Esophagus muscularis mucosa (tissue), 4 donors: Measurements from ENCODE around the gene LHCGR. TPM values are rescaled to one million over a fixed set of nuclear protein-coding genes. Genes with fewer than 3 reads are reported as not detected.

Experiments
- DNase-seq: peaks from one replicate; pipeline ENCODE4 v3.0.0-alpha.2; 2017; ENCODE audit errors: extremely low spot score
- H3K27ac ChIP-seq, 4 donors: fragments of 200-600 bp; sonication (generic); replicated peaks in 1 of 4; 1 replicate in 3 of 4; 2 replicates in 1 of 4; pipeline ENCODE4 v1.5.1; 2016 to 2019; ENCODE audit warnings: mild to moderate bottlenecking in 1 of 4
- H3K27me3 ChIP-seq, 4 donors: fragments of 200-600 bp; sonication (generic); one replicate each; pipeline versions ENCODE4 v1.5.1 to v1.6.0; 2016 to 2019
- H3K36me3 ChIP-seq, 4 donors: fragments of 200-600 bp; sonication (generic); one replicate each; pipeline ENCODE4 v1.5.1; 2016 to 2019
- H3K4me1 ChIP-seq, 4 donors: fragments of 200-600 bp; sonication (generic); one replicate each; pipeline ENCODE4 v1.5.1; 2016 to 2019
- H3K4me3 ChIP-seq, 4 donors: fragments of 200-600 bp; sonication (generic); 1 replicate in 2 of 4; 2 replicates in 2 of 4; pipeline ENCODE4 v1.5.1; 2016 to 2019; ENCODE audit warnings: mild to moderate bottlenecking in 4 of 4, moderate library complexity in 1 of 4
- H3K9me3 ChIP-seq, 4 donors: fragments of 200-600 bp; sonication (generic); 1 replicate in 3 of 4; 2 replicates in 1 of 4; pipeline ENCODE4 v1.5.1; 2016 to 2019
- EP300 ChIP-seq: sonication (generic); formaldehyde crosslinking; IDR thresholded peaks from one replicate; pipeline ENCODE4 v1.6.1; 2017; ENCODE audit warnings: antibody characterized with exemption
- POLR2A ChIP-seq: fragments of 450-650 bp; IDR thresholded peaks from one replicate; pipeline ENCODE4 v1.6.1; 2017; ENCODE audit warnings: antibody characterized with exemption, moderate library complexity, mild to moderate bottlenecking, low read depth
- POLR2AphosphoS5 ChIP-seq, 2 donors: sonication (generic); formaldehyde crosslinking; IDR thresholded peaks; one replicate each; pipeline ENCODE4 v1.6.1; 2017; ENCODE audit warnings: antibody characterized with exemption in 2 of 2
- WGBS: methylation state at CpG from one replicate; pipeline ENCODE4 v1.1.5; 2018; 5-methylcytosine and 5-hydroxymethylcytosine counted together
- intact Hi-C: fragments of 100-400 bp; cut with DNase I; formaldehyde crosslinking; loops from one replicate; pipeline ENCODE4 v1.15.1; 2023
- total RNA-seq, 4 donors: library from RNA; depleted of rRNA; stranded (reverse); fragments of >200 nt; gene quantifications; one replicate each; pipeline versions ENCODE4 v1.1.0 to v1.2.1, GENCODE V29; 2016
- TF ChIP-seq, protein P1 (sequence below), 3 experiments: fragments of 200-600 bp in 2 of 3; fragments of 450-650 bp in 1 of 3; sonication (generic) in 2 of 3; IDR thresholded peaks; one replicate each; pipeline ENCODE4 v1.5.1; 2017 to 2019; ENCODE audit warnings: antibody characterized with exemption in 3 of 3, mild to moderate bottlenecking in 2 of 3, moderate library complexity in 1 of 3

Gene LHCGR
- total RNA-seq, 4 donors from 2014 or later, result 0.65 to 4.6 (median 2.8) TPM

DNA sequence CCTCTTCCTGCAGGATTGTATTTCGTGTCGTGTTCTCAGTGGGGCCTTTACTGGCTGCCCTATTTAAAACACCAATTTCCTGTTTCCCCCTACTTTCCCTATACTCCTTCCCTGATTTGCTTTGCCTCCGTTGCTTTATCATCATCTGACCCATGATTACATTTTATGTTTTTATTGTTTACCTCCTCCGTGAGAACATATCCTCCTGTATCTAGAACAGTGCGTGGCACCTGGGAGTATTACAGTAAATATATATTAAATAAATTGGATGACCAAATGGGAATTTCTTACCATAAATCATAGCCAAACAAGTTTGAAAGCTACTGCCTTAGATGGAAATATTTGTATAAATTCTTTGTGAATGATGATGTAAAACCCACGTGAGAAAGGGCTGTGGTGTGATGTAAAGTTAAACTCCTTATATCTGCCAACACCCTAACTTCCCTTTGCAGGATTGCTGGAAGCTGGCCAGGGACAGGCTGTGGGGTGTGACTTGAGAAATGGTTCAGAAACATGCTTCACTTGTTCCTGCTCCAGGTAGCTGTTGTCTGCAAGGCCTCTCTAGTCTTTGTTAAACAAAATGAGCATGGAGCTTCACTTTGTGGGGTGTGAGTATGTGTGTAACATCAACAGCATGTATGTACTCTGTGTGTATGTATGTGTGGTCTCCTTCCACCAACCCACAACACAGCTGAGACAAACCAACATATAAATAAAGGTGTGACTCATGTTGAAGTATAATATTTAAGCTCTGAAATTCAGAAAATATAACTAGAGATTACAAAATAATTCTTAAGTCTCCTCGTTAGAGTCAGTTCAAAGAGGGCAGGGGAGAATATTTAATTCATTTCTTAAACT is 40.3 kb downstream of the LHCGR start:
- WGBS, result 40% methylated on average over 7 of the region's 7 CpGs
- H3K27ac ChIP-seq, result peak overlapping the region; percentile 78 to 87 (median 85)
- H3K36me3 ChIP-seq, result no peaks in the 10 kb centered on the region
- DNase-seq, result no peak
- no peaks in the 10 kb centered on the region for H3K27me3 ChIP-seq
- H3K4me3 ChIP-seq, result no peak overlapping the region
- no peaks in the 10 kb centered on the region for H3K9me3 ChIP-seq
- TF ChIP-seq, protein P1, sequence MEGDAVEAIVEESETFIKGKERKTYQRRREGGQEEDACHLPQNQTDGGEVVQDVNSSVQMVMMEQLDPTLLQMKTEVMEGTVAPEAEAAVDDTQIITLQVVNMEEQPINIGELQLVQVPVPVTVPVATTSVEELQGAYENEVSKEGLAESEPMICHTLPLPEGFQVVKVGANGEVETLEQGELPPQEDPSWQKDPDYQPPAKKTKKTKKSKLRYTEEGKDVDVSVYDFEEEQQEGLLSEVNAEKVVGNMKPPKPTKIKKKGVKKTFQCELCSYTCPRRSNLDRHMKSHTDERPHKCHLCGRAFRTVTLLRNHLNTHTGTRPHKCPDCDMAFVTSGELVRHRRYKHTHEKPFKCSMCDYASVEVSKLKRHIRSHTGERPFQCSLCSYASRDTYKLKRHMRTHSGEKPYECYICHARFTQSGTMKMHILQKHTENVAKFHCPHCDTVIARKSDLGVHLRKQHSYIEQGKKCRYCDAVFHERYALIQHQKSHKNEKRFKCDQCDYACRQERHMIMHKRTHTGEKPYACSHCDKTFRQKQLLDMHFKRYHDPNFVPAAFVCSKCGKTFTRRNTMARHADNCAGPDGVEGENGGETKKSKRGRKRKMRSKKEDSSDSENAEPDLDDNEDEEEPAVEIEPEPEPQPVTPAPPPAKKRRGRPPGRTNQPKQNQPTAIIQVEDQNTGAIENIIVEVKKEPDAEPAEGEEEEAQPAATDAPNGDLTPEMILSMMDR (IDR thresholded peaks at IDR 0.05), result no peak
- peak; percentile 91 for TF ChIP-seq EP300
- peak; percentile 69 to 79 for TF ChIP-seq POLR2AphosphoS5 (IDR thresholded peaks at IDR 0.05)
- no peak for TF ChIP-seq POLR2A
- peaks cover 0 to 77% (median 73%) of the 10 kb centered on the region in 4 donors for H3K4me1 ChIP-seq
- intact Hi-C loops, result no loop called here

DNA sequence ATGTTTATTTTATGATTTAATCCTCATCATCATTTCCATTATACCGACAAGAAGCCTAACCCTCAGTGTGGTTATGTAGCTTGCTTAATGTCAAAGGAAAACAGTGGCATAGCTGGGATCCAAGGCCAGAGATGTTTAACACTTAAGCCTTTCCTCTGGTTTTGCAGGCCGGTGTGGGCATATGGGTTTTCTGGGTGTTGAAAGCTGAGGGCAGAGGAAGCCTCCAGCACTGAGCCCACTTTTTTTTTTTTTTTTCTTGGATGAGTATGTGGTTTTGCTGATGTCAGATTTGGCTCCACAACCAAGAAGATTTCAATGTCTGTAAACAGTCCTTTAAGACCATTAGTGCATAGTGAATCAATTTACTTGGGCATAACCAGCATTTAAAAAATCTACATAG is 41.3 kb downstream of the LHCGR start:
- no peaks in the 10 kb centered on the region for H3K27me3 ChIP-seq
- H3K36me3 ChIP-seq, result no peaks in the 10 kb centered on the region
- intact Hi-C loops, result no loop called here
- 15% methylated on average over 2 of the region's 2 CpGs for WGBS
- no peaks in the 10 kb centered on the region for H3K9me3 ChIP-seq
- DNase-seq, result no peak
- H3K27ac ChIP-seq, result peak overlapping the region; percentile 78 to 87 (median 85)
- TF ChIP-seq EP300 (no peak), POLR2AphosphoS5 (IDR thresholded peaks at IDR 0.05) (no peak), POLR2A (no peak)
- TF ChIP-seq, protein P1 (IDR thresholded peaks at IDR 0.05), result no peak
- H3K4me3 ChIP-seq, result no peak overlapping the region
- H3K4me1 ChIP-seq, result peaks cover 0 to 66% (median 64%) of the 10 kb centered on the region in 4 donors

DNA sequence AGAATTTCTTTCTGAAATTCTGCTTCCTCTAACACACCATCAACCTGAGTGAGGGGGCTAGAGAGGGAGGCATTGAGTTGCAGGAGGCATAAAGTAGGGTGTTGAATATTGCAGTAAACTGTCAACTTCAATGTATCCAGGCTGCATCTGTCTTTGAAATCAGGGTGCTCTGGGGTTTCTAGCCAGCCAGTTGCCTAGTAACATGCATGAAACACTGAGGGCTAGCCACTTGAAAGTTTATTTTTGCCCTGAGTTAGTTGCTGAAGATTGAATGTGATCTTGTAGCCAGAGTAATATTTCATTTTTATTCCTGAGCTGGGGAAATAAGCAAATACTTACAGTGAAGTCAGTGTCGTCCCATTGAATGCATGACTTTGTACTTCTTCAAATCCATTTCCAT is 41.9 kb downstream of the LHCGR start:
- intact Hi-C loops, result no loop called here
- WGBS, result 18% methylated on average over 1 of the region's 1 CpG
- no peak for DNase-seq
- peak overlapping the region; percentile 78 to 87 (median 85) for H3K27ac ChIP-seq
- no peaks in the 10 kb centered on the region for H3K36me3 ChIP-seq
- no peaks in the 10 kb centered on the region for H3K9me3 ChIP-seq
- H3K27me3 ChIP-seq, result no peaks in the 10 kb centered on the region
- peaks cover 0 to 61% (median 59%) of the 10 kb centered on the region in 4 donors for H3K4me1 ChIP-seq
- TF ChIP-seq, protein P1 (IDR thresholded peaks at IDR 0.05), result no peak
- TF ChIP-seq POLR2AphosphoS5 (IDR thresholded peaks at IDR 0.05) (no peak), EP300 (no peak), POLR2A (no peak)
- no peak overlapping the region for H3K4me3 ChIP-seq

DNA sequence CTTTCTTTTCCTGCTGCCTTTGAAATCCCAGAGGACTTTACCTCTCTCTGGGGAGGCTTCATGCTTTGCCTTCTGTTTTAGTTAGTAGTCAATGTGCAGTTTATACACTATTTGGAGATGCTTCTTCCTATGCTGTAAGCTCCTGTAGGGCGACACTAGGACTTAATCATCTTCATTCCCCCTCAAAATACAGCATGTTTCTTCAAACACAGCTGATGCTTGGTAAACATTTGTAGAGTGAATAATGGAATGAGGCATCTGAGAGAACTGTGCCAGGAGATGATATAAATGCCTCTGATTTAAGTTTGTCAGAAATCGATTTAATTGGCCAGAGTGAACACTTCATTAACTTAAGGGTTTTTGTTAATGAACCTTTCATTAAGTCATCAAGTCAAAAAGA is 43.4 kb downstream of the LHCGR start:
- peaks cover 0 to 58% (median 47%) of the 10 kb centered on the region in 4 donors for H3K4me1 ChIP-seq
- 61% methylated on average over 2 of the region's 2 CpGs for WGBS
- peak overlapping the region in 2 of 4 donors; percentile 10 to 36 for H3K27ac ChIP-seq

More for the DNA sequence above, 43.4 kb downstream of the LHCGR start:
- DNase-seq, result no peak
- TF ChIP-seq EP300 (no peak), POLR2AphosphoS5 (IDR thresholded peaks at IDR 0.05) (no peak), POLR2A (no peak)
- TF ChIP-seq, protein P1 (IDR thresholded peaks at IDR 0.05), result no peak
- H3K27me3 ChIP-seq, result no peaks in the 10 kb centered on the region
- H3K4me3 ChIP-seq, result no peak overlapping the region
- H3K36me3 ChIP-seq, result no peaks in the 10 kb centered on the region
- intact Hi-C loops, result no loop called here
- H3K9me3 ChIP-seq, result no peaks in the 10 kb centered on the region
